H1 (cell line): ENCODE data around the gene NPSR1. TPM values are rescaled to one million over a fixed set of nuclear protein-coding genes. Genes with fewer than 3 reads are reported as not detected.

Source experiments
- ASH2L ChIP-seq: fragments of 200-600, 300-600 bp; sonication (generic); IDR thresholded peaks from one replicate; pipeline ENCODE4 v1.7.1; 2017; ENCODE audit warnings: low read length
- POU5F1 ChIP-seq: IDR thresholded peaks from 2 replicates; pipeline ENCODE4 v1.6.1; 2011; ENCODE audit warnings: low read depth, mild to moderate bottlenecking, low read length, moderate library complexity
- polyA plus RNA-seq, 7 experiments: library from polyadenylated mRNA; depleted of rRNA in 3 of 7; stranded (reverse) in 5 of 7; unstranded in 2 of 7; fragments of >200 nt in 5 of 7; fragments of 200-250 nt in 2 of 7; gene quantifications; 1 replicate in 5 of 7; 2 replicates in 1 of 7; 4 replicates in 1 of 7; pipeline versions ENCODE4 v1.2.1 to v1.2.3, GENCODE V29; 2011 to 2013; ENCODE audit warnings: missing spikeins in 2 of 7, mixed read lengths in 2 of 7
- total RNA-seq: library from RNA; stranded (reverse); fragmentation: NEBNext Ultra II Directional; extraction: Animal tissue kit (Norgen Biotek cat#: 25700); gene quantifications from 2 replicates; pipeline ENCODE4 v1.2.1, GENCODE V29; 2021

Gene NPSR1
- total and polyA plus RNA-seq, 2 of the 8 experiments (the other 6 are each of a cell fraction or from before 2014, with no cell fraction given): not detected

DNA sequence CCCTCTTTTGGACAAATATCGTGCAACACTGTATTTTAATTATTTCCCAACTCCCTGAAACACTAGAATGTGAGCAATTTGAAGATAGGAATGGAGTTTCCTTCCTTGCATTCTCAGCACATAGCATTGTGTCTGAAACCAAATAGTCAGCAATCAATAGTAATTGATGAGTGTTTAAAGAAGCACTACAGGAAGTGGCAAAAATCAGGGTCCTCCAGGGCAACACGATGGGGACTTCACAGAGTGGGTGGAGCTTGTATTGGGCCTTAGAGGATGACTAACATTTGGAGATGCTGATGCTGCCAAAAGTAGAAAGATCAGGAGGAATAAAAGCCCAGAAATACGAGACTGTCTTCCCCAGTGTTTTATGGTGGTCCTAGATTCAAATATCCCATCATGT, 94.9 kb downstream of the NPSR1 start (continued):
- no peak for TF ChIP-seq ASH2L
- no peak for TF ChIP-seq POU5F1
- TF ChIP-seq, all 59 proteins: peak for 0
